H9 (cell line): ENCODE data around the gene CAMK2B. TPM values are rescaled to one million over a fixed set of nuclear protein-coding genes. Genes with fewer than 3 reads are reported as not detected.

Experiments used
- DNase-seq: peaks from one replicate; pipeline ENCODE4 v3.0.0-alpha.2; 2017
- H2AFZ ChIP-seq: one replicate; pipeline ENCODE4 v1.6.1; 2013; ENCODE audit warnings: mild to moderate bottlenecking, low read length, control low read depth, moderate library complexity
- H2AK5ac ChIP-seq: 2 replicates; pipeline ENCODE4 v1.6.1; 2013; ENCODE audit warnings: low read length, control low read depth, mixed read lengths; ENCODE audit not compliant: insufficient read length
- H2BK120ac ChIP-seq: one replicate; pipeline ENCODE4 v1.6.1; 2013; ENCODE audit warnings: low read depth, mild to moderate bottlenecking, low read length, control low read depth, inconsistent platforms; ENCODE audit not compliant: poor library complexity, severe bottlenecking
- H2BK12ac ChIP-seq: 2 replicates; pipeline ENCODE4 v1.6.1; 2013; ENCODE audit warnings: low read length, control low read depth, mixed read lengths, low read depth; ENCODE audit not compliant: insufficient read length
- H2BK15ac ChIP-seq: 2 replicates; pipeline ENCODE4 v1.6.1; 2013; ENCODE audit warnings: low read depth, low read length, control low read depth
- H2BK20ac ChIP-seq: one replicate; pipeline ENCODE4 v1.6.1; 2013; ENCODE audit warnings: low read depth, mild to moderate bottlenecking, low read length, control low read depth, inconsistent platforms; ENCODE audit not compliant: poor library complexity, severe bottlenecking
- H2BK5ac ChIP-seq: 2 replicates; pipeline ENCODE4 v1.6.1; 2013; ENCODE audit warnings: low read length, control low read depth, mixed read lengths; ENCODE audit not compliant: insufficient read length
- H3K14ac ChIP-seq: 2 replicates; pipeline ENCODE4 v1.6.1; 2013; ENCODE audit warnings: low read length, control low read depth; ENCODE audit not compliant: insufficient read depth
- H3K18ac ChIP-seq: 2 replicates; pipeline ENCODE4 v1.6.1; 2013; ENCODE audit warnings: low read depth, mild to moderate bottlenecking, mixed read lengths, low read length, control low read depth; ENCODE audit not compliant: insufficient read length
- H3K23ac ChIP-seq: 2 replicates; pipeline ENCODE4 v1.6.1; 2013; ENCODE audit warnings: low read length, control low read depth, mixed read lengths, low read depth; ENCODE audit not compliant: insufficient read length
- H3K23me2 ChIP-seq: 2 replicates; pipeline ENCODE4 v1.6.1; 2013; ENCODE audit warnings: low read depth, mild to moderate bottlenecking, mixed read lengths, low read length, control low read depth; ENCODE audit not compliant: insufficient read length, poor library complexity, severe bottlenecking
- H3K27ac ChIP-seq: 2 replicates; pipeline ENCODE4 v1.5.1; 2013; ENCODE audit warnings: low read length, control low read depth, mixed read lengths, low read depth; ENCODE audit not compliant: insufficient read length
- H3K27me3 ChIP-seq: 2 replicates; pipeline ENCODE4 v1.6.1; 2013; ENCODE audit warnings: low read length, control low read depth, inconsistent platforms; ENCODE audit not compliant: insufficient read depth
- H3K4ac ChIP-seq: 2 replicates; pipeline ENCODE4 v1.6.1; 2013; ENCODE audit warnings: low read depth, mild to moderate bottlenecking, control low read depth, inconsistent platforms, low read length, moderate library complexity
- H3K4me1 ChIP-seq: 2 replicates; pipeline ENCODE4 v1.6.1; 2013; ENCODE audit warnings: low read length, control low read depth, inconsistent platforms; ENCODE audit not compliant: insufficient read depth
- H3K4me2 ChIP-seq: 2 replicates; pipeline ENCODE4 v1.6.1; 2013; ENCODE audit warnings: low read length, control low read depth, mixed read lengths; ENCODE audit not compliant: insufficient read length, insufficient read depth
- H3K56ac ChIP-seq: 2 replicates; pipeline ENCODE4 v1.6.1; 2013; ENCODE audit warnings: low read depth, mild to moderate bottlenecking, mixed read lengths, low read length, control low read depth; ENCODE audit not compliant: insufficient read length
- H3K79me1 ChIP-seq: 2 replicates; pipeline ENCODE4 v1.6.1; 2013; ENCODE audit warnings: low read depth, mild to moderate bottlenecking, moderate library complexity, low read length, control low read depth, inconsistent platforms; ENCODE audit not compliant: insufficient read depth, poor library complexity, severe bottlenecking
- H3K79me2 ChIP-seq: 2 replicates; pipeline ENCODE4 v1.6.1; 2013; ENCODE audit warnings: low read length, control low read depth, inconsistent platforms; ENCODE audit not compliant: insufficient read depth
- H3K9ac ChIP-seq: 2 replicates; pipeline ENCODE4 v1.6.1; 2013; ENCODE audit warnings: low read length, control low read depth, mixed read lengths; ENCODE audit not compliant: insufficient read length; ENCODE audit errors: extremely low read depth
- H3K9me3 ChIP-seq: one replicate; pipeline ENCODE4 v1.6.1; 2013; ENCODE audit warnings: low read depth, low read length, inconsistent platforms; ENCODE audit not compliant: control insufficient read depth
- H3T11ph ChIP-seq: one replicate; pipeline ENCODE4 v1.6.1; 2013; ENCODE audit warnings: mild to moderate bottlenecking, low read length, control low read depth, inconsistent platforms
- H4K20me1 ChIP-seq: one replicate; pipeline ENCODE4 v1.6.1; 2013; ENCODE audit not compliant: control insufficient read depth, insufficient read length, insufficient read depth
- H4K5ac ChIP-seq: 2 replicates; pipeline ENCODE4 v1.6.1; 2013; ENCODE audit warnings: low read depth, mild to moderate bottlenecking, mixed read lengths, low read length, control low read depth; ENCODE audit not compliant: insufficient read length
- H4K8ac ChIP-seq: replicated peaks from 2 replicates; pipeline ENCODE4 v1.6.1; 2013; ENCODE audit warnings: low read length, control low read depth, mixed read lengths, low read depth; ENCODE audit not compliant: insufficient read length
- H4K91ac ChIP-seq: 2 replicates; pipeline ENCODE4 v1.6.1; 2013; ENCODE audit warnings: low read depth, mild to moderate bottlenecking, moderate library complexity, mixed read lengths, low read length, control low read depth; ENCODE audit not compliant: insufficient read length
- H3K27ac Mint-ChIP-seq, 3 experiments: 2 replicates in 2 of 3; 3 replicates in 1 of 3; pipeline ENCODE4 v1.8.0; 2020 to 2021; ENCODE audit warnings: mixed read lengths in 3 of 3, mild to moderate bottlenecking in 1 of 3, moderate library complexity in 1 of 3
- H3K27me3 Mint-ChIP-seq: 2 replicates; pipeline ENCODE4 v1.8.0; 2021; ENCODE audit warnings: low read depth, mild to moderate bottlenecking, moderate library complexity, mixed read lengths
- H3K36me3 Mint-ChIP-seq, 3 experiments: 2 replicates in 2 of 3; 3 replicates in 1 of 3; pipeline ENCODE4 v1.8.0; 2020 to 2021; ENCODE audit warnings: low read depth in 3 of 3, mixed read lengths in 3 of 3; ENCODE audit not compliant: insufficient read depth in 1 of 3
- H3K4me1 Mint-ChIP-seq, 2 experiments: 2 replicates each; pipeline ENCODE4 v1.8.0; 2020; ENCODE audit warnings: mixed read lengths in 2 of 2
- H3K4me3 Mint-ChIP-seq, 2 experiments: 2 replicates in 1 of 2; 3 replicates in 1 of 2; pipeline ENCODE4 v1.8.0; 2020 to 2021; ENCODE audit warnings: mild to moderate bottlenecking in 2 of 2, mixed read lengths in 2 of 2, moderate library complexity in 1 of 2
- H3K9me3 Mint-ChIP-seq, 2 experiments: 2 replicates in 1 of 2; 3 replicates in 1 of 2; pipeline ENCODE4 v1.8.0; 2020; ENCODE audit warnings: mild to moderate bottlenecking in 2 of 2, mixed read lengths in 2 of 2, moderate library complexity in 1 of 2
- WGBS: extraction: QIAGEN DNeasy Blood & Tissue Kit; methylation state at CpG from one replicate; pipeline ENCODE4 v1.1.7; 2013; ENCODE audit warnings: missing lambda C conversion rate, low lambda C conversion rate, mixed read lengths; ENCODE audit not compliant: insufficient read length; ENCODE audit errors: extremely low coverage; 5-methylcytosine and 5-hydroxymethylcytosine counted together
- total RNA-seq: library from RNA; stranded (reverse); gene quantifications from 2 replicates; pipeline ENCODE4 v1.2.1, GENCODE V29; 2021
- TF ChIP-seq, protein P1 (sequence below): fragments of 200-600 bp; sonication (generic); conservative IDR thresholded peaks from 3 replicates; pipeline ENCODE4 v1.8.0; 2021; ENCODE audit warnings: antibody characterized with exemption, mild to moderate bottlenecking

Gene CAMK2B
- total RNA-seq, 1 experiment from 2014 or later = 0.17 TPM

DNA sequence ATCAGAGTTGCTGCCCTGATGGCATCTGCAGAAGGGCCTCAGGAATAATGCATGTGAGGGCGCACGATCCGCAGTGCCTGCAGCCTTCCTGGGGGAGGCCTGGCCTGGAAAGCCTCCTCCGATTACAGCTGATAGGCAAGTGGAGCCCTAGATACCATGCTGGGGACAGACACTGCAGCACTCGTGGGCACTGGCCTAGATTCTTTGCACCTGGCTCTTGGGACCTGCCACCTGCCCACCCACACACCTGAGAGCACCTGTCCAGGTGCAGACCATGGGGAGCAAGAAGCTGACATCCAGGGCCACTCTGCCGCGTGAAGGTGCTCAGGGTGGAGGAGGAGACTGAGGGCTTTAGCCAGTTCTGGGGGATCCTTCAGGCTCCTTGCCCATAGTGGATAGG, 109.9 kb downstream of the CAMK2B start:
- H2BK20ac ChIP-seq = no peak overlapping the region
- no peak overlapping the region for H3K4me2 ChIP-seq
- Mint-ChIP-seq H3K9me3 (no peaks in the 10 kb centered on the region; a peak in 1 of 5 replicates), H3K4me1 (peaks cover 28 to 54% of the 10 kb centered on the region in 2 experiments), H3K27ac (peak overlapping the region in 2 of 3 experiments; percentile 43 to 85; a peak in 3 of 7 replicates), H3K27me3 (no peaks in the 10 kb centered on the region), H3K4me3 (no peak overlapping the region), H3K36me3 (peaks cover 13 to 22% (median 19%) of the 10 kb centered on the region in 3 experiments)
- H3K27ac ChIP-seq = no peak overlapping the region
- no peaks in the 10 kb centered on the region for H3K23me2 ChIP-seq
- no peak overlapping the region for H4K5ac ChIP-seq
- H3K4me1 ChIP-seq = no peaks in the 10 kb centered on the region
- TF ChIP-seq, protein P1, sequence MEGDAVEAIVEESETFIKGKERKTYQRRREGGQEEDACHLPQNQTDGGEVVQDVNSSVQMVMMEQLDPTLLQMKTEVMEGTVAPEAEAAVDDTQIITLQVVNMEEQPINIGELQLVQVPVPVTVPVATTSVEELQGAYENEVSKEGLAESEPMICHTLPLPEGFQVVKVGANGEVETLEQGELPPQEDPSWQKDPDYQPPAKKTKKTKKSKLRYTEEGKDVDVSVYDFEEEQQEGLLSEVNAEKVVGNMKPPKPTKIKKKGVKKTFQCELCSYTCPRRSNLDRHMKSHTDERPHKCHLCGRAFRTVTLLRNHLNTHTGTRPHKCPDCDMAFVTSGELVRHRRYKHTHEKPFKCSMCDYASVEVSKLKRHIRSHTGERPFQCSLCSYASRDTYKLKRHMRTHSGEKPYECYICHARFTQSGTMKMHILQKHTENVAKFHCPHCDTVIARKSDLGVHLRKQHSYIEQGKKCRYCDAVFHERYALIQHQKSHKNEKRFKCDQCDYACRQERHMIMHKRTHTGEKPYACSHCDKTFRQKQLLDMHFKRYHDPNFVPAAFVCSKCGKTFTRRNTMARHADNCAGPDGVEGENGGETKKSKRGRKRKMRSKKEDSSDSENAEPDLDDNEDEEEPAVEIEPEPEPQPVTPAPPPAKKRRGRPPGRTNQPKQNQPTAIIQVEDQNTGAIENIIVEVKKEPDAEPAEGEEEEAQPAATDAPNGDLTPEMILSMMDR = no peak
- no peaks in the 10 kb centered on the region for H3K27me3 ChIP-seq
- no peak overlapping the region for H2BK120ac ChIP-seq
- no peak overlapping the region for H4K8ac ChIP-seq
- no peaks in the 10 kb centered on the region for H3K79me2 ChIP-seq
- H3K56ac ChIP-seq = no peak overlapping the region
- H3K18ac ChIP-seq = no peak overlapping the region
- H2AK5ac ChIP-seq = no peak overlapping the region
- no peaks in the 10 kb centered on the region for H4K20me1 ChIP-seq
- H3T11ph ChIP-seq = no peak overlapping the region
- H3K79me1 ChIP-seq = no peaks in the 10 kb centered on the region
- no CpG with 5 or more reads among the region's 7 CpGs for WGBS
- H2BK12ac ChIP-seq = no peak overlapping the region
- H3K23ac ChIP-seq = no peak overlapping the region
- H2BK15ac ChIP-seq = no peak overlapping the region
- no peak overlapping the region for H4K91ac ChIP-seq
- H3K14ac ChIP-seq = no peak overlapping the region
- H2AFZ ChIP-seq = no peak overlapping the region
- H3K9me3 ChIP-seq = no peaks in the 10 kb centered on the region
- DNase-seq = no peak
- no peak overlapping the region for H2BK5ac ChIP-seq
- no peak overlapping the region for H3K4ac ChIP-seq
- H3K9ac ChIP-seq = no peak overlapping the region
